GM19240 (cell line): ENCODE measurements around the gene TAF1C.
"Not testable (repeated sequence)": the region's sequence is repeated elsewhere in the genome, so short reads cannot be mapped to it uniquely, and the experiment has no call there.

Experiments
- DNase-seq: peaks from one replicate; pipeline ENCODE4 v3.0.0; 2011; ENCODE audit warnings: low spot score; ENCODE audit not compliant: insufficient read length

TAF1C gene

DNA sequence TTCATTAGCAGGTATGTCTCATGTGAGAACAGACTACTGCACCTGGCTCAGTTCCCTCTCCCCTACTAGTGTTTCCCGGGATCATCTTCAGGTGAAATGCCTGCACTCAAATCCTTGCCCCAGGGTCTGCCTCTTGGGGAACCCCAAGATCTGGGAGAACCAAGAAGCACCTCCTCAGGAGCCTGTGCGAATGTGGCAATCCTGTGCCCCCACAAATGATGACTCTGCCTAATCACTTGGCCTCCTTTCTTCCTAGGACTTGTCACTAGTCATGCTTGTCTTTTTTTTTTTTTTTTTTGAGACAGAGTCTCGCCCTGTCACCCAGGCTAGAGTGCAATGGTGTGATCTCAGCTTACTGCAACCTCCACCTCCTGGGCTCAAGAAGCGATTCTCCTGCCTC lies 25.8 kb upstream of the TAF1C start:
- DNase-seq: no peak

DNA sequence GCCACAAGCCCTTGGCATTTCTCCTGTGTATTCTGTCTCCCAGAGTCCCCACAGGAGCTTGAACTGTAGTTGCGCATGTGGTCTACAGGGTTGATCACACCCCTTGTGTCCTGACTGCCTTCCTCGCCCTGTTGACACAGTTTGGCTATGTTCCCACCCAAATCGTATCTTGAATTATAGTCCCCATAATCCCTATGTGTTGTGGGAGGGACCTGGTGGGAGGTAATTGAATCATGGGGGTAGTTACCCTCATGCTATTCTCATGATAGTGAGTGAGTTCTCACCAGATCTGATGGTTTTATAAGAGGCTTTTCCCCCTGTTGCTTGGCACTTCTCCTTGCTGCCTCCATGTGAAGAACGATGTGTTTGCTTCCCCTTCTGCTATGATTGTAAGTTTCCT lies 25.3 kb upstream of the TAF1C start:
- no peak for DNase-seq

DNA sequence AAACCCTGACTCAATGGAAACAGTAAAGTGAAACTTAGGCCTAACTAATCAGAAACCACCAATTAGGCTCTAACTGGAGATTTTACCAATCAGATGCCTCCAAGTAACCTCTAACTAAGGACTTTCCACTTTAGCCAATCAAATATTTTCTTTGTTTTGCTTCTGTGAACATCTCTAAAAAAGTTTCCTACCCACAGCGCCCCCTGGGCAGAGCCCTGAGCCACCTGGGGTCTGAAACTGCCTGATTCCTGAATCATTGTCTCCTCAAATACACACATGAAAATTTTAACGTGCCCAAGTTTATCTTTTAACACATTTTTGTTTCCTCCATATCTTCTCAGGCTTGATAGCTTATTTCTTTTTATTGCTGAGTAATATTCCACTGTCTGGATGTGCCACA lies 23.1 kb upstream of the TAF1C start:
- DNase-seq: no peak

DNA sequence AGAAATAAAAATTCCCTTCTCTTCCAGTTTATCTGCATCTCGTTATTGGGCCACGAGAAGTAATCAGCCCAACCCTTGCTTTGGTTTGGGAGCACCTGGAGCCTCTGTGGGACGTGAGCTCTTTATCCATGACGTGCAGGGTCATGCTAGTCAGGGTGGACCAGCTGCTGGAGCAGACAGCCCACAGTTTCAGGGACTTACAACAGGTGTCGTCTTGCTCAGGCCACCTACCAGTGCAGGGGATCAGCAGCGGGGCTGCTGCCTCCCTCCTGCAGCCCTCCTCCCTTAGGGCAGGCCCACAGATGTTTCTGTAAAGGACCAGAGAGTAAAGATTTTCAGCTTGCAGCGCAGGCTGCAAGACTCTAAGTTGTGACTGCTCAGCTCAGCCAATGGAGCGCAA lies 21.0 kb upstream of the TAF1C start:
- DNase-seq: no peak

DNA sequence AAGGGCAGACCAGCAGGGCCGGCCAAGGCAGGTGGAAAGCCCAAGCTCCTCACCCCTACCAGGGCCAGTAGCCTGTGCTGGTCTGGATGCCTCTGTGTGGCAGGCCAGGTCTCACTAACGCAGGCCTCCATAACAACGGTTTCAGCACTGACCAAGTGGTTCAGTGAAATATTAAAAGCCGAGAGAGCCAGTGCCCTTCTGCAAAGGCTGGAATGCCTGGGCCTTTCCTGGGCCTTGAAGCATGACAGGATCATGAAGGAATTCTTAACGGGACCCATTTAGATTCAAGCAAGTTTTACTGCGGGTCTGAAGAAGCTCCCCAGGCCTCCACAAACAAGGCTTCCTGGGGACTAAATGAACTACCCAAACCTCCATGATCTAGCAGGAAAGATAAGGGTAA lies 20.4 kb upstream of the TAF1C start:
- no peak for DNase-seq

DNA sequence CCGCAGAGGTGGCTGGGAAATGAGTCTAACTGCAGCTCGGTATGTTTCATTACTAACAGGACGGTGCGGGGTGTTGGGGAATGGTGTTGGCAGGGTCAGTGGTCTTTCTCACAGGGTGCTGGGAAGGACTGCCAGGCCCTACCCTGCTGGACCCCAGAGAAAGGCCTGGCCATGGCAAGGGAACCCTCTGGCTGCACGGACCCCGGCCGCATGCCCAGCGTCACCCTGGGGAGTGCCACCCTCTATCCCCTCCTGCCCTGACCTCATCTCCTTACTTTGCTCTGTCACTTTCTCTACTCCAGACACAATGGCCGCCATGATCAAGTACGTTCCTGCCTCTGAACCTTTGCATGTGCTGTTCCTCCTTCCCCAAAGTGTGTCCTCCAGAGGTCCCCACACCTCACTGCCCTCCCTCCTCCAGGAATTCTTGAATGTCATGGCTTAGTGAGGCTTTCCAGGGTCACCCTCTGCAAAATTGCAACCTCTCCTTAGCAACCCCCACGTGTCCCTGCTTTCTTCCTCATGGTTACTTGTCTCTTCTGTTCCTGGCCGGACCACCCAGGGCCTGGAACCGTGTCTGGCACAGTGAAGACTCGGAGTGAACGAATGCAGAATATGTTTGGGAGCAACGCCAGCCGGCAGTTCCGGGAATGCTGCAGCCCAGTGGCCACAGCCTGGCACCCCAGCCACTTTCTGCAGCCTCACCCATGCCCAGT lies 19.3 kb upstream of the TAF1C start:
- no peak for DNase-seq

DNA sequence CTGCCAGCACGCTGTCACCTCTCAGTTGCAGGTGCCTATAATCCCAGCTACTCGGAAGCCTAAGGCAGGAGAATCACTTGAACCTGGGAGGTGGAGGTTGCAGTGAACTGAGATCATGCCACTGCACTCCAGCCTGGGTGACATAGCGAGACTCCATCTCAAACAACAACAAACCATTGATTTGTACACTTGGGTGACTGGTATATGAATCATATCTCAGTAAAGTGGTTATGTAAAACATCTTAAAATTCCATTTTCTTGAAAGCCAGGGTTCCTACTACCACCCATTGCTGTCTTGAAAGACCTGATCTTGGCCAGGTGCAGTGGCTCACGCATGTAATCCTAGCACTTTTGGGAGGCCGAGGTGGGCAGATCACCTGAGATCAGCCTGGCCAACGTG lies 18.3 kb upstream of the TAF1C start:
- not testable (repeated sequence) for DNase-seq

DNA sequence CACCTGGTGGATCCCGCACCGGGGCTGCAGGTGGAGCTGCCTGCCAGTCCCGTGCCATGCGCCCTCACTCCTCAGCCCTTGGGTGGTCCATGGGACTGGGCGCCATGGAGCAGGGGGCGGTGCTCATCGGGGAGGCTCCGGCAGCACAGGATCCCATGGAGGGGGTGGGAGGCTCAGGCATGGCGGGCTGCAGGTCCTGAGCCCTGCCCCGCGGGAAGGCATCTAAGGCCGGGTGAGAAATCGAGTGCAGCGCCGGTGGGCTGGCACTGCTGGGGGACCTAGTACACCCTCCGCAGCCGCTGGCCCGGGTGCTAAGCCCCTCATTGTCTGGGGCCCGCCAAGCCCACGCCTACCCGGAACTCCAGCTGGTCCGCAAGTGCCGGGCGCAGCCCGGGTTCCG lies 17.7 kb upstream of the TAF1C start:
- DNase-seq: not testable (repeated sequence)

DNA sequence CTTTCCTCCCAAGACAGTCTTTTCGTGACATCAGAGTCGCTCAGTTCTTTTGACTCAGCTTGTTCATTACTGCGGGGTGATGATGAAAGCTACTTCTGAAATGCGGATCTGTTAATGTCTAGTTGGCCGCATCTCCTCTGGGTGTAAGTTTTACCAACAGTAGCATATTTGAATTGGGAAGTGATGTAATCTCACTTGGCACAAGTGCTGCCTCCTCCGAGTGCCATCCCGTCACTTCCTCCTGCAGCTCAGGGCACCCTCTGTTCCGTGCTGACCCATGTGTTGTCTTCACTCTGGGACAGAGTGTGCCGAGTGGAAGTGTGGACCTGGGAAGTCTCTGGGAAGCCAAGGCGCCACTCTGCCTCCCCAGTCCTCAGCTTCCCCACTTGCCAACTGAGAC lies 13.0 kb upstream of the TAF1C start:
- no peak for DNase-seq

DNA sequence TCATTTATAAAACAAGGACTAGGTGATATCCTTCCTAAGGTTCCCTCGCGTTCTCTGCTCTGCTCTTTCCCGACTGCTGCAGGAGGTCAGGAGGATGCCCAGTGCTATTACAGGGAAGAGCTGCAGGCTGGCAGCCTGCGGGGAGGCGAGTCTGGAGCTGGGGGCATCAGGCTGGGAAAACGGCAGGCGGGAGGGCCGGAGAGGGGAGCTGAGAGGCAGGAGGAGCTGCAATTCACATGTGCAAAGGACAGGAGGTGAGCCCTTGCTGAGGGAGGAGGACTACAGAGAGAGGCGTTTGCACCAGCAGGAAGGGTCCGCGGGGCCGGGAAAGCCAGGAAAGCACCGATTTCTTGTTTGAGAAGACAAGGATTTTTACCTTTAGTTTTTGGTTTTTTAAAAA lies 12.2 kb upstream of the TAF1C start:
- no peak for DNase-seq

DNA sequence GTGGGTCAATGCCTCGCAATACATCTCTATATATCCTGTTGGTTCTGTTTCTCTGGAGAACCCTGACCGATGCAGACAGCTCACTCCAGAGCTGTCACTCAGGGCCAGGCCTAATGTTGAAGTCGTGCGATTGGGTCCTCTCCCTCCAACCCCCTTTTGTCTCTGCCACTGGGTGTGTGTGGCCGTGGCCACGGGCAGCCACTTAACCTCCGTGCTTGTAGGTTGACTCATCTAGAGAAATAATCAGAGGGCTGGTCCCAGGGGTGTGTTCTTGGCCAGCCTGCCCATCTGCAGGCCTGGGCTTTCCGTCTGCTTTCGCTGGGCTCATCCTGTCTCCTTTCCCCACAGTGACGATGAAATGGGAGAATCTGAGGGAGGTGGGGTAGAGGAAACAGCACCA lies 11.5 kb upstream of the TAF1C start:
- DNase-seq: no peak

DNA sequence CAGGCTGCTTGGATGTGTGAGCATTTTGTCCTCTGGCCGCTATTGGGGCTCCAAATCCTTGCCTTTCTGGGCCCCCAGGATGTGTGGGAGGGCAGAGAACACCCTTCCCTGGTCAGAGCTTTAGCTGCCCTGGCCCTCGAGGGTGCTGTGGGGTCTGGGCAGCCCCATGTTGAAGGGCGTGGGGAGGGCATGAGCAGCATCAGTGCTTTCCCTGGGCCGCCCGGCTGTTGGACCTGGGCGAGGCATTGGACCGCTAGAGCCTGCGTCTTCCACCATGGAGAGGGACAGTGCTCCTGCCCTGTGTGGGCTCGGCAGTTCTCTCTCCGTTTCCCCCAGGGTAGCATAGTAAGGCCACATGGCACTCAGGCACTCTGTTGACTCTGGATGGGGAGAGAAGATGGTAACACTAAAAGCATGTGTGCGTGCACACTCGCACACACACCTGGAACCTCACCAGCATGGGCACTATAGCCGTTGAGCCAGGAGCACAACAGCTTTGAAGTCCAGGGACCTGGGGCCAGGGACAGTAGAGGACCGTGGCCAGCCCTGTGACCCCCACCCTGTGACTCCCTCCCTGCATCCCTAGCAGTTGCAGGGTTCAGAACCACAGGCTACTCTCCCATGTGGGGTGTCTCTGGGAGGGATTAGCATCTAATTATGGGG lies 10.7 kb upstream of the TAF1C start:
- no peak for DNase-seq

DNA sequence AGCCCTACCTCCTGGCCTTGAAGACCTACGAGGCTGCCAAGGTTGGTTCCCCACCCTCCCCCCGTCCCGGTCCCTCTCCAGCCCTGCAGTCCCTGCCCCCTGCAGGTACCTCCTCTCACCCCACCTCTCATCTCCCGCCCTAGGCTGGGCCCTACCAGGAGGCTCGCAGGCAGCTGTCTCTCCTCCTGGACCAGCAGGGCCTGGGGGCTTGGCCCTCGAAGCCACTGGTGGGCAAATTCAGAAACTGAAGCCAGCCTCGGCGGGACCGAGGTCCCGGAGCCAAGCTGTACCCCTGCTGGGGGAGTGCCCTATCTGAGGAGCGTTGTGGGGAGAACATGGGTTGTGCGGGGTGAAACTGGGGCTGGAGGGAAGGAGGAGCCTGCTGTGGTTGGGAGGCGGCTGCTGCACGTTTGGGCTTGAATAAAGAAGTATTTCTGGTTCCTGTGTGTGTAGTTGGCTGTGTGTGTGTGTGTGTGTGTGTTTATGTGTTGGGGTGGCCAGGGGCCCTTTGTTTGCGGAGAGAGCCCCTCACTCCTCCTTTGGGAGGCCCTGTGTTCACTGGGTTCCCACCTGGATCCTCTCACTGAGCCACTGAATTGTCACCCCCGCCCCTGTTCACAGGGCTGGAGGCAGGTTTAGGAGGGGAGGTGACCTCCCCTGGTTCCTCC lies 10.0 kb upstream of the TAF1C start:
- no peak for DNase-seq

DNA sequence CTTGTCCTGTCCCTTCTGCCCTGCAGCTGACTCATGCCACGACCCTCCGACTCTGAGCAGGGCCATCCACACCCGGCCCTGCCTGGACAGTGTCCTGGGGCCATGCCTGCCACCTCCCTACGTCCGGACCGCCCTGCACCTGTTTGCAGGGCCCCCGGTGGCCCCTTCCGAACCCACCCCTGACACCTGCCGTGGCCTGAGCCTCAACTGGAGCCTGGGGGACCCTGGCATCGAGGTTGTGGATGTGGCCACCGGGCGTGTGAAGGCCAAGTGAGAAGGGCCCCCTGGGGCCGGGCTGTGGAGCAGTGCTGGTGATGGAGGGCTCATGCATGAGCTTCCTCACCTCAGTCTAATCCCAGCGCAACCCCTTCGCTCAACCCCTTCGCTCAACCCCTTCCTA lies 9.2 kb upstream of the TAF1C start:
- no peak for DNase-seq

DNA sequence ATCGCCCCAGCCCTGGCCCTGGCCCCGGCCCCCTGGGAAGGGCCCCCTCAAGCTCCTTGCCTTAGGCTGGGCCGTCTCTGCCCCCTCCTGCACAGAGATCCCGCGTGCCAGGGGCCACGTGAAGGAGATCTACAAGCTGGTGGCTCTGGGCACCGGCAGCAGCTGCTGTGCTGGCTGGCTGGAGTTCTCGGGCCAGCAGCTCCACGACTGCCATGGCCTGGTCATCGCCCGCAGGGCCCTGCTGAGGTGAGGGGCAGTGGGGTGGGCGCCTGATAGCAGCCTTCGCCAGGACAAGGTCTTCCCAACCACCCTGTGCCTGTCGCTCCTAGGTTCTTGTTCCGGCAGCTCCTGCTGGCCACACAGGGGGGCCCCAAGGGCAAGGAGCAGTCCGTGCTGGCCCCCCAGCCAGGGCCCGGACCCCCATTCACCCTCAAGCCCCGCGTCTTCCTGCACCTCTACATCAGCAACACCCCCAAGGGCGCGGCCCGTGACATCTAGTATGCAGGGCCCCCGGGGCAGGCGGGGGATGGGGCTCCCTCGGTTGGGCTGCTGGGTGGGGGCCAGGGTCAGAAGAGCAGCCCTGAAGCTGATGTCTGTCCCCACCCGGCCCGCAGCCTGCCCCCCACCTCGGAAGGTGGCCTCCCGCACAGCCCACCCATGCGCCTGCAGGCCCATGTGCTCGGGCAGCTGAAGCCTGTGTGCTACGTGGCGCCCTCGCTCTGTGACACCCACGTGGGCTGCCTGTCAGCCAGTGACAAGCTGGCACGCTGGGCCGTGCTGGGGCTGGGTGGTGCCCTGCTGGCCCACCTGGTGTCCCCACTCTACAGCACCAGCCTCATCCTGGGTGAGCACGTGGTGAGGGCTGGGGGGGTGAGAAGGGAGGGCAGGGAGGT lies 8.6 kb upstream of the TAF1C start:
- no peak for DNase-seq

DNA sequence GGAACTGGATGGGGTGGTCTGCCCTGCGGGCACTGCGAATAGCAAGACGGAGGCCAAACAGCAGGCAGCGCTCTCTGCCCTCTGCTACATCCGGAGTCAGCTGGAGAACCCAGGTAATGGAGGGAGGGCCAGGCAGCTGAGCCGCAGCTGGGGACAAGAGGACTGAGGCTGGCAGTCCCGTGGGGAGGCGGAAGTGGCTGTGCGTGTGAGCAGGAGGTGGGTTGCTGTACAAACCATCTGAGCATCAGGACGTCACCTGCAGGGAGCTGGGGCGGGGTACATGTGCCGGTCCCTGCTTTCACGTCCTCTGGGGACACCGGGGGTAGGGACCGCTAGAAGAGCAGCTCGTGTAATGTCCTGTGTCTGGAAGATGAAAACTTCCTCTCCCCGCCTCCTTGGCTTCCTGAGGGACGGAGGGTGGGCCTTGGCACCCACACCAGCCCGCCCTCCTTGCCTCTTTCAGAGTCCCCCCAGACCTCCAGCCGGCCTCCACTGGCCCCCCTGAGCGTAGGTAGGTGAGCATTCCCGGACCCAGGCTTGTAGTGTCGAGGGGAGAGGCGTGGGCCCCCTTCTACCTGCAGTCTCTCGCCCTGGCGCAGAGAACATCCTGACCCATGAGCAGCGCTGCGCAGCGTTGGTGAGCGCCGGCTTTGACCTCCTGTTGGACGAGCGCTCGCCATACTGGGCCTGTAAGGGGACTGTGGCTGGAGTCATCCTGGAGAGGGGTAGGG lies 7.8 kb upstream of the TAF1C start:
- DNase-seq: no peak

DNA sequence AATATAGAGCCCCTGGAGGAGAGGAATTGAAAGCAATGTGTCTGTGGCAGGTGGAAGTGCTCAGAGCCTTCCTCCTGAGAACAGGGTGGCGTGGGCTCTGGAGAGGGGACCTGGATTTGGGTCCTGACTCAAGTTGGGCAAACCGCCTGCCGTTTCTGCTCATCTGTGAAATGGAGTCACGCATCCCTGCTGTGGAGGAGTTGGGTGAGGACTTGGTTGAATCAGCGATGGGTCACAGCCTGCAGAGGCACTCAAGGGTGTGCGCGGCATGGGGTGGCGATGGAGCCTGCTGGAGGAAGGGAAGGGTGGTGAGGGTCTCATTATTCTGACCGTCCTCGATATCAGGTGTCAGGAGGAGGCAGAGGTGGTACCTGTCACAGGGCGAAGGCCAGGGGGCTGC lies 7.2 kb upstream of the TAF1C start:
- no peak for DNase-seq

DNA sequence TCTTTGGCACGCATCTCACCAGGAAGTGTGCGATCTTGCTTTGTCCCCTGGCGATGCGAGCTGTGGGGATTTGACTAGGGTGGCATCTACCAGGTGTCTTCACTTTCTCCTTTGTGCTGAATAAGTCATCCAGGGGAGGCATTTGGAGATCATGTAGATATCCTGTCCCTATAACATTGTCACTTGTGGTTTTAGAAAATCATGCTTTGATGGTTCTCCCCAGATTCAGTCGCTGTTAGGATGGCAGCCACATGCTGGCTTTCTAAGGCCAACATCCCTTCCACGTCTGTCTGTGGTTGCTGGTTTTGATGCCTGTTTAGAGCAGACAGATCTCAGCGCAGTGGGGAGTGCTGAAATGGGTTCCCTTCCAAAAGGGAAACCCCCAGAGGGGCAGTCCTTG lies 6.6 kb upstream of the TAF1C start:
- no peak for DNase-seq

DNA sequence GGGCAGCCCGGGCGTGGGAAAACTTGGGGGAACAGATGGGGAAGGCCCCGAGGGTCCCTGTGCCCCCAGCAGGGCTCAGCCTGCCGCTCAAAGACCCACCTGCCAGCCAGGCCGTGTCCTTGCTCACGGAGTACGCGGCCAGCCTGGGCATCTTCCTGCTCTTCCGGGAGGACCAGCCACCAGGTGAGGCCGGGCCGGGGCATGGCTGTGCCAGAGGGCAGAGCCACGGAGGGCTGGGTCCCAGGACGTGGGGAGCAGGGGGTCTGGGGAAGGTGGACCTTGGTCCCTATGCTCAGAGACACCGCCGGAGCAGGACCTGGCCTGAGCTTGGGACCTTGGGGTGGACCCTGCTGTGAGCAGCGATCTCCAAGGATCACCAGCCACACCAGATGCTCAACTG lies 4.6 kb upstream of the TAF1C start:
- no peak for DNase-seq

DNA sequence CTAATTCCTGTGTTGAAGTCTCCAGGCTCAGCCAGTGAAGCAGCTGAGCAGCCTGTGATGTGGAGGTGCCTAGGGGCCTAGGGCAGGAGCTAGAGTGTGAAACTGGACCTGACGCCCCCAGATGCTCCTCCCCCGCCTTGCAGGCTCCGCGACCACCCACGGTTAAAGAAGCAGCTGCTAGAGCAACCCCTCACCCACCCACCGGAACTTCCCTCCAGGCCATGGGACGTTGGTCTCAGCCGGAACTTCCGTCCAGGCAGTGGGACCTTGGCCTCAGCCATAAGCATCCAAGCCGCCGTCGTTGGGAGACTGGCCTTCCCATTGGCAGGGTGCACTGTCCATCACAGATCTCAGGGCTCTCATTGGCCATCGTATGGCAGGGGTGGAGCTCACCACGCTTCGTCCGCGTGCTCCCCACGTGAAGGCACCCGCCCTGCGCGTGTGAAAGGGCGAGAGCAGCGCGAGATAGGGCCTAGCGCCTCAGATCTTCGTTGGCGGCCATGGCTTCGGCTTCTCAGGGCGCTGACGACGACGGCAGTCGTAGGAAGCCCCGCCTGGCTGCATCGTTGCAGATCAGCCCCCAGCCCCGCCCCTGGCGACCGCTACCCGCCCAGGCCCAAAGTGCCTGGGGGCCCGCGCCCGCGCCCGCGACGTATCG lies 4.0 kb upstream of the TAF1C start, which contains the start of gene ADAD2:
ADAD2 (plus strand) TSS at position 427 of the 658 bp plus-strand sequence; CDS start at position 501, 74 bp downstream.
- DNase-seq: no peak

DNA sequence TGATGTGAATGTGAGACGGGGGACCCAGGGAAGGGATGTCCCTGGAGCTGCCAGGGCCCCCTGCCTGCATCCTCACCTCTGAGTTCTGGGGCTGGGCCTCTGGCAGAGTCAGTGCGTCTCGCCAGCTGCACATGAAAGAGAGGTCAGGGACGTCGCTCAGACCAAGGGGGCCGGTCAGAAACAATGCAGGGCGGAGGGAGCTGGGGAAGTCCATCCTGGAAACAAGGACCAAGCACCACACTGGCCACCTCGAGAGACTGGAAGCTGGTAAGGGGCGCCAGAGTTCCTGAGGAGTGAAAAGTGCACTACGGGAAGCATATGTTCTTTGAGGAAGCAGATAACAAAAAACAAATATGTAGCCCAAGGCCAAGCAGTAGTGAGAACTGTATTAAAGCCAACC lies 2.1 kb downstream of the TAF1C start:
- no peak for DNase-seq
